Measurements from ENCODE around the gene CTNNA3. TPM values are rescaled to one million over a fixed set of nuclear protein-coding genes. Genes with fewer than 3 reads are reported as not detected.

Gene CTNNA3
- total RNA-seq, 1 experiment from 2014 or later: not detected

- no peak for DNase-seq
- no peak overlapping the region for H3K27ac Mint-ChIP-seq (ENCODE audit: unreplicated experiment)
- no peak overlapping the region for H3K4me3 Mint-ChIP-seq (ENCODE audit: low read depth, unreplicated experiment)
- TF ChIP-seq, protein P1, sequence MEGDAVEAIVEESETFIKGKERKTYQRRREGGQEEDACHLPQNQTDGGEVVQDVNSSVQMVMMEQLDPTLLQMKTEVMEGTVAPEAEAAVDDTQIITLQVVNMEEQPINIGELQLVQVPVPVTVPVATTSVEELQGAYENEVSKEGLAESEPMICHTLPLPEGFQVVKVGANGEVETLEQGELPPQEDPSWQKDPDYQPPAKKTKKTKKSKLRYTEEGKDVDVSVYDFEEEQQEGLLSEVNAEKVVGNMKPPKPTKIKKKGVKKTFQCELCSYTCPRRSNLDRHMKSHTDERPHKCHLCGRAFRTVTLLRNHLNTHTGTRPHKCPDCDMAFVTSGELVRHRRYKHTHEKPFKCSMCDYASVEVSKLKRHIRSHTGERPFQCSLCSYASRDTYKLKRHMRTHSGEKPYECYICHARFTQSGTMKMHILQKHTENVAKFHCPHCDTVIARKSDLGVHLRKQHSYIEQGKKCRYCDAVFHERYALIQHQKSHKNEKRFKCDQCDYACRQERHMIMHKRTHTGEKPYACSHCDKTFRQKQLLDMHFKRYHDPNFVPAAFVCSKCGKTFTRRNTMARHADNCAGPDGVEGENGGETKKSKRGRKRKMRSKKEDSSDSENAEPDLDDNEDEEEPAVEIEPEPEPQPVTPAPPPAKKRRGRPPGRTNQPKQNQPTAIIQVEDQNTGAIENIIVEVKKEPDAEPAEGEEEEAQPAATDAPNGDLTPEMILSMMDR (IDR thresholded peaks at IDR 0.05; ENCODE audit: unreplicated experiment): no peak
- no TSS peak for BruUV-seq (replicated peaks)
- H3K27me3 Mint-ChIP-seq (ENCODE audit: unreplicated experiment): no peaks in the 10 kb centered on the region
- H3K9me3 Mint-ChIP-seq (ENCODE audit: low read depth, unreplicated experiment): peaks cover 2% of the 10 kb centered on the region
- no peaks in the 10 kb centered on the region for H3K36me3 Mint-ChIP-seq (ENCODE audit: insufficient read depth, unreplicated experiment)
- H3K4me1 Mint-ChIP-seq (ENCODE audit: low read depth, unreplicated experiment): peaks cover 13% of the 10 kb centered on the region
- CTCF ChIA-PET: interaction anchor here (0.6 kb wide), 1 partner anchor 1440 kb away, joined by 14 read pairs; no protein-coding TSS in a partner anchor
- intact Hi-C loops (cut with micrococcal nuclease; ENCODE audit: unreplicated experiment): no loop called here
Measured at GRCh38 chr10:65891073-65891981, 1804.7 kb downstream of the CTNNA3 start.

GRCh38 chr10:65864529-65864928 is 1831.5 kb downstream of the CTNNA3 start:
- peaks cover 4% of the 10 kb centered on the region for H3K9me3 Mint-ChIP-seq (ENCODE audit: low read depth, unreplicated experiment)
- H3K4me3 Mint-ChIP-seq (ENCODE audit: low read depth, unreplicated experiment): no peak overlapping the region
- BruUV-seq (replicated peaks): no TSS peak
- intact Hi-C loops (cut with micrococcal nuclease; ENCODE audit: unreplicated experiment): loop anchor here (10.0 kb wide), 1 partner anchor 110 kb away; no protein-coding TSS in a partner anchor
- TF ChIP-seq, protein P1 (IDR thresholded peaks at IDR 0.05; ENCODE audit: unreplicated experiment): no peak
- DNase-seq: no peak
- H3K36me3 Mint-ChIP-seq (ENCODE audit: insufficient read depth, unreplicated experiment): no peaks in the 10 kb centered on the region
- CTCF ChIA-PET: no interaction called here
- no peak overlapping the region for H3K27ac Mint-ChIP-seq (ENCODE audit: unreplicated experiment)
- no peaks in the 10 kb centered on the region for H3K27me3 Mint-ChIP-seq (ENCODE audit: unreplicated experiment)
- peaks cover 22% of the 10 kb centered on the region for H3K4me1 Mint-ChIP-seq (ENCODE audit: low read depth, unreplicated experiment)

GRCh38 chr10:65864036-65864435 is 1832.0 kb downstream of the CTNNA3 start:
- peaks cover 4% of the 10 kb centered on the region for H3K9me3 Mint-ChIP-seq (ENCODE audit: low read depth, unreplicated experiment)
- no peaks in the 10 kb centered on the region for H3K36me3 Mint-ChIP-seq (ENCODE audit: insufficient read depth, unreplicated experiment)
- H3K4me3 Mint-ChIP-seq (ENCODE audit: low read depth, unreplicated experiment): no peak overlapping the region
- peaks cover 22% of the 10 kb centered on the region for H3K4me1 Mint-ChIP-seq (ENCODE audit: low read depth, unreplicated experiment)
- no peaks in the 10 kb centered on the region for H3K27me3 Mint-ChIP-seq (ENCODE audit: unreplicated experiment)
- TF ChIP-seq, protein P1 (IDR thresholded peaks at IDR 0.05; ENCODE audit: unreplicated experiment): no peak
- CTCF ChIA-PET: no interaction called here
- no TSS peak for BruUV-seq (replicated peaks)
- no peak overlapping the region for H3K27ac Mint-ChIP-seq (ENCODE audit: unreplicated experiment)
- intact Hi-C loops (cut with micrococcal nuclease; ENCODE audit: unreplicated experiment): loop anchor here (10.0 kb wide), 1 partner anchor 109 kb away; no protein-coding TSS in a partner anchor
- DNase-seq: no peak

Small RNA genes lying within 50 kb of the gene (microRNA-seq; reads per million reads assigned to microRNA genes)
- gene MIR7151: not detected

Other genes with a start within 250 kb of the CTNNA3 start
- gene DNAJC12, start 142.0 kb upstream of the CTNNA3 start, total RNA-seq (2022): 0.80 and 1.1 TPM in 2 replicates
- 19.7 and 26.1 TPM in 2 replicates for gene SIRT1, start 188.5 kb upstream of the CTNNA3 start, total RNA-seq (2022)